GM18873 (cell line): Measurements from ENCODE around the gene ITIH2.
"Not testable (repeated sequence)": the region's sequence is repeated elsewhere in the genome, so short reads cannot be mapped to it uniquely, and the experiment has no call there.

ENCODE experiments used
- ATAC-seq: cut with Tn5 transposase; IDR thresholded peaks from one replicate; pipeline ENCODE4 v1.9.1; 2021; ENCODE audit warnings: mild to moderate bottlenecking, moderate library complexity, moderate number of reproducible peaks; ENCODE audit not compliant: unreplicated experiment, low FRiP score

ITIH2 gene

DNA sequence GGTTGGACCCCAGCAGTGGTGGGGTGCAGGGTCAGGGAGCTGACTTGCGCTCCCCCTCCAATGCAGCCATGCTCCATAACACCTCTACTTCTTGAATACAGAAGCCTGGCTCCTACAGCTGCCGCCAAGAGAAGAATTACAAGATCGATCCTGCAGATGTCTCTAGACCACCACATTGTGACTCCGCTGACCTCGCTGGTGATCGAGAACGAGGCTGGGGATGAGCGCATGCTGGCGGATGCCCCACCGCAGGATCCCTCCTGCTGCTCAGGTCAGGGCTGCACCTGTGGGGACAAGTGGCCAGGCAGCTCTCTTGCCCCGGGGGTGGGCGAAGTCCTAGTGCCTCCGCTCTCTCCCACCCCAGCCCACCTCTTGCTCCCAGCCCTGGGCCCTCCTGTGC is 31.7 kb downstream of the ITIH2 start:
- ATAC-seq: no peak

DNA sequence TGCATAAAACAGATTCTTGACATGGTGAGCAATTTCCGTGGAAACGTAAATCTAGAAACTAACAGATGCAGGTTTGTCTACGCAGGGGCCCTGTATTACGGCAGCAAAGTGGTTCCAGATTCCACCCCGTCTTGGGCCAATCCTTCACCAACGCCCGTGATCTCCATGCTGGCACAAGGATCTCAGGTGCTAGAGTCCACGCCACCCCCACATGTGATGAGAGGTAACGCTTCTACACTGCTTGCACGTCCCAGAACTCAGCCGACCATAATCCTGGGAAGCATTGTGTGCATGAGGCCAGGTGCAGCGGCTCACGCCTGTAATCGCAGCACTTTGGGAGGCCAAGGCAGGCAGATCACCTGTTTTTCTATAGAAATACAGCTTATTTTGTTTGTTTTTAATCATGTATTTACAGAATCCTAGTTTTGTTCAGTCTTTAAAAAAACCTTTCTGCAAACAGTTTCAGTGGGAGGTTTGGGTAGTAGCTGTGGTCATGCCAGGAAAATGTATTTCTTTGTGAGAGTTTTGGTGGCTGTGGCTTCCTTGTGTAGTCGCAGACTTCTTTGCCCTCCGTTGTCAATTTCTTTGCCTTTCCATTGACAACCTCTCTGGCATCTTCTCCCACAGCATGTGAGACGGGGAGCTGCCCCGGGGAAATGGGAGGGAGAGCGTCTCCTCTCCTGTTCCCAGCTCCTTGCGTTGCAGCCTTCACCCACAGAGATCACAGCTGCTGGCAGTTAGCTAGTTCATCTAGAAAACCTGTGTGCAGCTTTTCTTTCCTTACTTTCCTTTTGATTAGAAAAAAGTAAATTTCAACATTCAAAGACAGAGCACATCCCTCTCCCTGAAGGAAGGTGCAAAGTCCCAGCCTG is 35.7 kb downstream of the ITIH2 start:
- ATAC-seq: no peak

DNA sequence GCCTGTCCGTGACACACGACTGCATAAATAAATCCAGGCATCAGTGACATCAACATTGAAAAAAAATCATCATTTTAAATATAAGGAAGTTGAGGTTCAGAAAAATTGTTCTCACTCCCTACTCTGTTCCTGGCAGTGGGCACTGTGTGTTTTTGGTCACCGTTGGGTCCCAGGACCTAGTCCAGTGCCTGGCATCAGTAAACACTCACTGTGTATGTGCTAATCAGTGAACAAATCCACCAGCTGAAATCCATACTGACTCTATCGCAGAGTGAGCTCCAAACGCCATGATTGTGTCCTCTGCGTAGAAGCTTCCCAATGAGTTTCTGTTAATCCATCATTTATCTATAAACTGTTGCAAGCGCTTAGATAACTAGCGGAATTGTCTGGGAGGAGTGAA is 41.2 kb downstream of the ITIH2 start:
- ATAC-seq: no peak

DNA sequence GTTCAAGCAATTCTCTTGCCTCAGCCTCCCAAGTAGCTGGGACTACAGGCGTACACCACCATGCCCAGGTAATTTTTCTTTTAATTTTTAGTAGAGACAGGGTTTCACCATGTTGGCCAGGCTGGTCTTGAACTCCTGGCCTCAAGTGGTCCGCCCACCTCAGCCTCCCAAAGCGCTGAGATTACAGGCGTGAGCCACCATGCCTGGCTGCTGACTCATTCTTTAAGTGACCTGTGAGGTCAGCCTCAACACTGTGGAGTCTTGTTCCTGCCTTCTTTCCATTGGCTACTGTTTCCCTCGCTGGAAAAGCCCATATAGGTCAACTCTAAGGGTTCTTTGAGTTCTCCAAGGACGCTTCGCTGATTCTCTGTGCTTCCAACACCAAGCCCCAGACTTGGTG is 45.5 kb downstream of the ITIH2 start:
- ATAC-seq: not testable (repeated sequence)

DNA sequence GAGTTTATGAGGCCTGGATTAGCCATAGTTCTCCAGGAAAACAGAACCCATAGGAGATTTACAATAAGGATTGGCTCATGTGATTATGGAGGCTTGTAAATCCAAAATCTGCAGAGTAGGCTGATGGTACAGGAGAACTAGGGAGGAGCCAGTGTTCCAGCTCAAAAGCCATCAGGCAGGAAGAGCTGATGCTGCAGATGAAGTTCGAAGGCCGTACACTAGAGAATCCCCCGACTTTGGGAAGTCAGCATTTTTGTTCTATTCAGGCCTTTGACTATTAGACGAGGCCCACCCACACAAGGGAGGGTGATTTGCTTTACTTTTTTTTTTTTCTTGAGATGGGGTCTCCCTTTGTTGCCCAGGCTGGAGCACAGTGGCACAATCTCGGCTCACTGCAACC is 47.1 kb downstream of the ITIH2 start:
- no peak for ATAC-seq

DNA sequence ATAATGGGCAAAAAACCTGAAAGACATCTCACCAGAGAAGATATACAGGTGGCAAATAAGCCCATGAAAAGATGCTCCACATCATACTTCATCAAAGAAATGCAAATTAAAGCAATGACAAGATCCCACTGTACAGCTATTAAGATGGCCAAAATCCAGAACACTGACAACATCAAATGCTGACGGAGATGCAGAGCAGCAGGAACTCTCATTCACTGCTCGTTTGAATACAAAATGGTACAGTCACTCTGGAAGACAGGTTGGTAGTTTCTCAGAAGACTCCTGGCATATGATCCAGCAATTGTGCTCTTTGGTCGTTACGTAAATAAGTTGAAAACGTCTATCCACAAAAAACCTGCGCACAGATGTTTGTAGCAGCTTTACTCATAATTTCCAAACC is 49.1 kb downstream of the ITIH2 start:
- no peak for ATAC-seq

DNA sequence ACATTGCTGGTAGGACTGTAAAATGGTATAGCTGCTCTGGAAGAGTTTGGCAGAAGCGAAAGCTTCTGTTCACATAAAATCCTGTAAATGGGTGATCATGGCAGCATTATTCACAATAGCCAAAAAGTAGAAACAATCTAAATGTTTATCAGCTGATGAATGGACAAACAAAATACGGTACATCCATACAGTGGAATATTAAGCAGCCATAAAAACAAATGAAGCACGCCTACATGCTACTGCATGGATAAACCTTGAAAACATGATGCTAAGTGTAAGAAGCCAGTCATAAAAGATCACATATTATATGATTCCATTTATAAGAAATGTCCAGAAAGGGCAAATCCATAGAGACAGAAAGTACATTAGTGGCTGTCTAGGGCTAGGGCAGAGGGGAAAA is 52.0 kb downstream of the ITIH2 start:
- no peak for ATAC-seq

DNA sequence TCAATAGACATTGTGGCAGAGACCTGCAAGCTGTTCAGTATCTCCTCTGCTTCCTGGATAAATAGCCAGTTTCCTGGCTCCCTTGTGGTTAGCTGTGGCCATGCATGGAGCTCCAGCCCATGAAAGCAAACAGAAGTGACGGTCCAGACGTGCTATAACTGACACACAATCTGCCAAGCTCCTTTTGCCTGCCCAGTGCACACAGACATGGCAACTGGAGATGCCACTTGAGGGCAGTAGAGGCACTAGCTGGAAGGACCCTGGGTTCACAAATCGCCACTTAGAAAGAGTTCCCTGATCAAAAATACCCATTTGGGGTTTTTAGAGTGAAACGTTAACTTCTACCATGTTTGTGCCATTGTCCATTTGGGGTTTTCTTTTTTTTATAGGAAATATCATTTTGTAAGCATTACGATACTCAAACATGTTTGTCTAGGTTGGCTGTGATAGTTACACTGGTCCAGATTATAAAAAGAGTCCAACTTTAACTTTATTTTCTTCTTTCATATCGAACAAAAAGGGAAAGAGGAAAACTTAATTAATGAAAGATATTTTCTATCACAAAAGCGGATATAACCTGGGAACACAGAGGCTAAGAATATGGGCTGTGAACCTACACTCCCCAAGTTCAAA is 53.4 kb downstream of the ITIH2 start:
- ATAC-seq: no peak

DNA sequence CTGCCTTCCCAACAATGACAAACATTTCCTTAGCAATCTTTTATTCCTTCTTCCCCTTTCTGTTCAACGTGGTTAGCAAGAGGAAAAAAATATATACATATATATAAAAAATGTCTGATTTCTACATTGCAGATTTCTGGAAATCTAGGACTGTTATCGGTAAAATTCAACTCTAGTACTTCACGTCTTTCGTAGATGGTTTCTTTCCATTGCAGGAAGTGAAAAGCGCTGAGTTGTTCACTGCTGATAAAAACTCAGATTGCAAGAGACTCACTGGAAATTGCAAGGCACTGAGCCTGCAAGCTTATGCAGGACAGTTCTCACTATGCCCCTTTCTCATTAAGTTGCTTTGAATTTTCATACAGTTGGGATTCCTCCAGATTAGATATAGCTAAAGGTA is 60.8 kb downstream of the ITIH2 start:
- no peak for ATAC-seq

DNA sequence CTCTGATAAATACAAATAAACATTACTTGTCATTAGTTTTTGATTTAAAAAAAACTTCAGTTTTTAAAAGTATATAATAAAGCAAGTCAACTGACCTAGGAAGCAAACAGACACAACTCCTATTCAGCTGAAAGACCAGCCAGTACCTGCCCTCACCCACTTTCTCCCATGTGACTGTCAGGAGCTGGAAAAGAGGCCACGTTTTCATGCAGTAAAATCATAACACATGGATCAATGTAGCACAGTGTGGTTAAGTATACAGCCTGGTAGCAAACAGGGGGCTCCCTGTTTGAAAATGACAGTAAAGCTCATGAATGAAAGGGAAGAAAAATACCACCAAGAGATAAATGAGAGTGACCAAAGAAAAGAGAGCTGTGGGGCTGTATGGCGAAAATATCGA is 63.1 kb downstream of the ITIH2 start:
- ATAC-seq: no peak

DNA sequence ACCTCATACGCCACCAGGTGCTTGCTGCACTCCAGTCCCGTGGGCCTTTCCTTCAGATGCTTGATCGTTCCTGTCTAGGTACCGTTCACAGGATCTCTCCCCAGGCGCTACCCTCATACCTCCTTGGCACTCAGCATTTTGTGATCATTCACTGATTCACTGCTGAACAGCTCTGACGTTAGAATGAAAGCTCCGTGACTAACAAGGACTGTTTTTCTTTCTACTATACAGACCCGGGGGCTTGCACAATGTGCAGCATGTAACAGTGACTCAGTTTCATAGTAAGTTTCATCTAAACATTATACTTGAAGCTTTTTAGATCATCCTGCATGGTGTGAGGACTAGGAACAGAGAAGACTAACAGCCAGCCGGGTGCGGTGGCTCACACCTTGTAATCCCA is 64.1 kb downstream of the ITIH2 start:
- ATAC-seq: no peak

DNA sequence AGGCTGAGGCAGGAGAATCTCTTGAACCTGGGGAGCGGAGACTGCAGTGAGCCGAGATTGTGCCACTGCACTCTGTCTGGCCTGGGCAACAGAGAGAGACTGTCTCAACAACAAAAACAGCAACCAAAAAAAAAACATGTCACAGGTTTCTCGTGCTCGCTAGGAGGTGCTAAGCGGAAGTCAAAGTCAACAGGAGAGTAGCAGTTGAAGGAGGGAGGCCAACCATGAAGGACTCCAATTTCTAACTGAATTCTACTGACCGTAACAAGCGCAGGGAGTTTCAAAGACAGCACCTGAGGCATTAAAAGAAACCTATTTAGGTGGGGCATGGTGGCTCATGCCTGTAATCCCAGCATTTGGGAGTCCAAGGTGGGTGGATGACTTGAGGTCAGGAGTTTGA is 65.3 kb downstream of the ITIH2 start:
- no peak for ATAC-seq

DNA sequence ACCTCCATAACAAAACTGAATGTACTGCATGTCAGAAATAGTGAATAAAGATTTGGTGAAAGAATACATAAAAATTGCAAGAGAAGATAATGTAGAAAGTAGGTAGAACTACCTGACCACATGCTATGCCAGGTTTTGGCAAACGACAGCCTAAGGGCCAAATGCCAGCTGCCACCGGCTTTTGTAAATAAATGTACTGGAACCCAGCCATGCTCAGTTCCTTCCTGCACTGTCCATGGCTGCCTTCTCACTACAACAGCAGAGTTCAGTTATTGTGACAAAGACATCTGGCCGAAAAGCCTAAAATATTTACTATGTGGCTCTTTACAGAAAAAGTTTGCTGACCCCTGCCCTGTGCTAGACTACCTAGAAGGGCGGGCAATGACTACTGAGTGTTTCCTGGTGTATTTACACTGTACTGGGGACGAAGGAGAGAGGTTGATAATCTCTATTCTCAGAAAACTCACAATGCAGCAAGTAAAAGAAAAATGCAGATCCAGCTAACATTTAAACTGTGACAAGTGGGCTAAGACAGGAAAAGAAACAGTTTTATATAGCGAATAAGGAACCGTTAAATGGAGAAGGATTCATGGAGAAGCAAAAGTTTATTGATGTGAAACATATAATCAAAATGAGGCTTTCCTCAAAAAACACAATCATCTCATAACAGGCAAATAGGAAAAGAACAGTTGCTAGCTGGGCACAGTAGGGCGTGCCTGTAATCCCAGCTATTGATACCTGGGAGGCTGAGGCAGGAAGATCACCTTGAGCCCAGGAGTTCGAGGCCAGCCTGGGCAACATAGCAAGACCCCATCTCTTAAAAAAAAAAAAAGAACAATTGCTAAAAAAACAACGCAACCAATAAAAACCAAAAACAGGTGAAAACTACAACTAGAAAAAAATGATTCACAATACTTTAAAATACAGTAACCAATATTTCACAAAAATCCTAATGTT is 71.0 kb downstream of the ITIH2 start:
- no peak for ATAC-seq

DNA sequence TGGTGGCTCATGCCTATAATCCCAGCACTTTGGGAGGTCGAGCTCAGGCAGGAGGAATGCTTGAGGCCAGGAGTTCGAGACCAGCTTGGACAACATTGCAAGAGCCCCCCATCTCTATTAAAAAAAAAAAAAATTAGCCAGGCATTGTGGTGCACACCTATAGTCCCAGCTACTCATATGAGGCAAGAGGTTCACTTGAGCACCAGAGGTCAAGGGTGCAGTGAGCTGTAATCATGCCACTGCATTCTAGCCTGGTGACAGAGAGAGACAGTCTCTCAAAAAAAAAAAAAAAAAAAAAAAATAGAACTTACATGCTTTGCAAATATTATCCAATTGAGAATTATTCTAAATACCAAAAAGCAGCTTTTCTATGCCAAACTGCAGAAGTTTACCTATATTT is 73.7 kb downstream of the ITIH2 start:
- ATAC-seq: no peak

DNA sequence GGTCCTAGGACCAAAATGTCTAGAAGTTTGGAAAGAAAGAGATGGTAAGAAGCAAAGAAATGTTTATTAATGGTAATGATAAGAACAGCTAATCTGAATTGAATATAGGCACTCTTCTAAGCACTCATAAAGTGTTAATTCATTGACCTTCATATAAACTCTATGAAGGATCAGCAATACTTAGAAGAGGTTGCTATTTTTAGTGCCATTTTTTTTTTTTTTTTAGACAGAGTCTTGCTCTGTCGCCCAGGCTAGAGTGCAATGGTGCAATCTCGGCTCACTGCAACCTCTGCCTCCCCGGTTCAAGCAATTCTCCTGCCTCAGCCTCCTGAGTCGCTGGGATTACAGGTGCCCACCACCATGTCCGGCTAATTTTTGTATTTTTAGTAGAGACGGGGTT is 79.1 kb downstream of the ITIH2 start:
- not testable (repeated sequence) for ATAC-seq

DNA sequence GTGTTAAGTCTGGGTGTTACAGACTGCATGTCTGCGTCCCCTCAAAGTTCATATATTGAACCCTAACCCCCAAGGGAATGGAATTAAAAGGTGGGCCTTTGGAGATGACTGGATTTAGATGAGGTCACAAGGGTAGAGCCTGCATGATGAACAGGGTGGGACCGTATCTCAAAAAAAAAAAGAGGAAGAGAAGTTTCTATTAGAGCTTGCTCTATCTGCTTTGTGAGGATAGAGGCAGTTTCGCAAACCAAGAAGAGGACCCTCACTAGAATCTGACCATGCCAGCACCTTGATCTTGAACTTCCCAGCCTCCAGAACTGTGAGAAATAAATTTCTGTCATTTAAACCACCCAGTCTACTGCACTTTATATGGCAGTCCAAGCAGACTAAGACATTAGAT is 83.3 kb downstream of the ITIH2 start:
- ATAC-seq: no peak

DNA sequence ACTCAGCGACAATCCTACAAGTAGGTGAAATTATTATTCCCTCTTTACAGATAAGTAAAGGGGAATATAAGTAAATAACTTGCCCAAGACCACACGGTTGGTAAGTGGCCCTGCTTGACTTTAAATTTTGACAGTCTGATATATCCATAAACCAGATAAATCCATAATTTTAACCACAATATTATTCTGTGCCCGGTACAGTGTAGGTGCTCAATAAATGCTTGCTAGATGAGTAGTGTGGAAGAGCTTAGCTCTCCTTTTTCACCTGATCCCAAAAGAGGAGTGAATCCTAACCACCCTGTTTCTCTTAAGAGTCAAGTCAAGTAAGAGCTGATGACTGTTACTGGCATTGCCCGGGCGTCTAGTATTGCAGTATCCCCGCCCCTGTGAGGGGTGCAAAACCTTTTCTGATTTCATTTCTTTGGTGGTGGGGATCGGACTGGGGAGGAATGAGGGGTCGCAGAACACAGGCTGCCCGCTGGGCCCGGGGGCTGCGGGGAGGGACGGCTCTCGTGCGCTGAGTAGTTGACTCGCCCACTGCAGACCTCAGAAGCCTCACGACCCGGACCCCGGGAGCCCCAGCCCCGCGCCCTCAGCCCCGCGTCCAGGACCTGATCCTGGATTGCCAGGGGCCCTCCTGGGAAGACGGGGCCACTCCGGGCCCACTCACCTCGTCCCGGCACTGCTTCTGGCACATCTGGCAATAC is 84.2 kb downstream of the ITIH2 start:
- peak; percentile 4 for ATAC-seq

DNA sequence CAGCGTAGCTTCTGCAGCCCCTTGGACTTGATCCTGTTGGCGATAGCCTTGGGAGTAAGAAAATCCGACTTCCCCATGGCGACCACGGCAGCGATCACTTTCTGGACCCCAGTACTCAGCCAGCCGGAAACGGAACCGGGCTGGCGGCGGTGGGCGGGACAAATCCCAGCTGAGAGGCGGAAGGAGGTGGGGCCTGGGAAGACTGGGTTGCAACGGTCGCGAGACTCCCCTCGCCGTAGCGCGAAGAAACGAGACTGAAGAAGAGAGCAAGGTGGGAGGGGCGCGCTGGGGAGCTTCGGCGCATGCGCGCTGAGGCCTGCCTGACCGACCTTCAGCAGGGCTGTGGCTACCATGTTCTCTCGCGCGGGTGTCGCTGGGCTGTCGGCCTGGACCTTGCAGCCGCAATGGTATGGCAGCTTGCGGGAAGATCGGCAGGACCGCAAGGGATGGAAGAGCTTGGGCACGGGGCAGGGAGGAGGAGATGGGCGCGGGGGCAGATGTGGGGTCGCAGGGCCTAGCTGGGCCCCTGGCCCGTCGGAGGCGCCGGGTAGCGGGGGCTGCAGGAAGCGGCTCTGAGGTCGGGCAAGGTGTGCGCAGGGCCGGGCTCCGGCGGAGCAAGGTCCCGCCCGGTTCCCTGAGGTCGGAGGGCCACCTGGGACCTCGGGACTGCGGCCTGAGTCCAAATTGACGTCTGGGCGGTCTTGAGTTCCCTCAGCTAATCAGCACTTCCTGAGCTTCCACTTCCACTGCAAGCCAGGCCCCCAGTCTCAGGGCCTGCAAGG is 84.9 kb downstream of the ITIH2 start, which contains the start of the genes ATP5F1C and KIN:
ATP5F1C (plus strand) TSS at position 321 of the 782 bp plus-strand sequence; CDS start at position 352, 31 bp downstream.
KIN (minus strand) TSS at position 137 of the 782 bp plus-strand sequence; CDS start at position 77, 60 bp downstream.
- ATAC-seq: peak; percentile 93

DNA sequence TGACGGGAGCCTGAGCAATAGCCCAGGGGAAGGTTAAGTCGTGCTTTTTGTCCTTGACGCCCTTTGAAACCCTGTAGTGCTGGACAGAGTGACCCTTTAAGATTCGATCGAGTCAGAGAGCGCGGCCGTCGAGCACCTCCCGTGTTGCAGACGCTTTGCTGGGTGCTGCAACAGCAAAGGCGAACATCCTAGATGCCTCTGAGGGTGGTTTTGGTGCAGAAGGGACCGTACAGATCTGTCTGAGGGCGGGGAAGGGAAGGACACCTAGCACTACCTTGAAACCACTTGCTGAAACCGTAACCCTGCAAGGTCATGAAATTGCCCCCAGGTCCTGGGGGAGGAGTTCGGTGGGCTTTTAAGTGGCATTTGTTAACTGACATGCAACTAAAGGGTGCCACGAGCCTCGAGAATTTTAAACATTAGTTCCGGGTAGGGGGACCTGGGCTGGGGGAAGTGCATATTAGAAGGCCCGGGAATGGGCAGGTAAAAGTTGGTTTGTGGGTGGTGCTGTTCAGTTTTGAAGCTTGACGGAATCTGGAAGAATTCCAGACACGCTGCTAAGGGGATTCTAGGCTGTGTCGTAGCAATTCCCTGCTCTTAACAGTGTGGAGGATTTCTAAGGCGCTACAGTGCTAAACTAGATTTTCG is 85.6 kb downstream of the ITIH2 start:
- ATAC-seq: peak; percentile 11
